Urothelium cell line (cell line): ENCODE data around the gene SV2A.

ENCODE experiments used
- DNase-seq: peaks from one replicate; pipeline ENCODE4 v3.0.0; 2011; ENCODE audit warnings: low spot score, mixed read lengths
- FAIRE-seq: peaks from 2 replicates; lab custom pipeline; 2011; peaks lifted over from hg19 to GRCh38; lab: Jason Lieb, UNC

The SV2A gene

DNA sequence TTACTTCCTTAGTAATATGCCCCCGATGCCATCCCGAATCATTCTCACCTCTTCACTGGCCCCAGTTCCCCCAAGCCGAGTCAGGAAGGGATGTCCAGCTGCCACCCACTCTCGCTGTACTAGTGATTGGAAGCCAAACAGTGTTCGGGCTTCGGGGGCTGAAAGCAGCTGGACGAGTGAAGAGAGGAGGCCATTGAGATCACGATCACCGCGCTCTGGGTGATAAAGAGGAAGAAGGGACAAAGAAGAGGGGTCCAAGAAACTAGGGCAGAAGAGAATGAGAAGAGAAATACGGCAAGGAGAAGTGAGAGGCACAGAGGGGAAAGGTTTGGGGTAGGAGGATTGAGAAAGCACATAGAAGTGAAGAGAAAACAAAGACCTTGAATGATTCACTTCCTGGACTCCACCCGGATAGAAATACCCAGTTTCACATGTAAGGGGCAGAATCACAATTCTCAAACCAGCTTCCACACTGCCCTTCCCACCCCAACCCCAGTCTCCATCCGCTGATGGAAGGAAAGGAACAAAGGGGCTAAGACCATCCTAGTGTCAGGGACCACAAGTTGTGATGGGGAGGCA, 13.7 kb upstream of the SV2A start:
- DNase-seq (no peak), FAIRE-seq (no peak)

- DNase-seq, result no peak
- no peak for FAIRE-seq
Measured at GRCh38 chr1:149929856-149930255, 12.2 kb upstream of the SV2A start.

- DNase-seq (no peak), FAIRE-seq (no peak)
Measured at GRCh38 chr1:149928401-149928724, 10.7 kb upstream of the SV2A start.

DNA sequence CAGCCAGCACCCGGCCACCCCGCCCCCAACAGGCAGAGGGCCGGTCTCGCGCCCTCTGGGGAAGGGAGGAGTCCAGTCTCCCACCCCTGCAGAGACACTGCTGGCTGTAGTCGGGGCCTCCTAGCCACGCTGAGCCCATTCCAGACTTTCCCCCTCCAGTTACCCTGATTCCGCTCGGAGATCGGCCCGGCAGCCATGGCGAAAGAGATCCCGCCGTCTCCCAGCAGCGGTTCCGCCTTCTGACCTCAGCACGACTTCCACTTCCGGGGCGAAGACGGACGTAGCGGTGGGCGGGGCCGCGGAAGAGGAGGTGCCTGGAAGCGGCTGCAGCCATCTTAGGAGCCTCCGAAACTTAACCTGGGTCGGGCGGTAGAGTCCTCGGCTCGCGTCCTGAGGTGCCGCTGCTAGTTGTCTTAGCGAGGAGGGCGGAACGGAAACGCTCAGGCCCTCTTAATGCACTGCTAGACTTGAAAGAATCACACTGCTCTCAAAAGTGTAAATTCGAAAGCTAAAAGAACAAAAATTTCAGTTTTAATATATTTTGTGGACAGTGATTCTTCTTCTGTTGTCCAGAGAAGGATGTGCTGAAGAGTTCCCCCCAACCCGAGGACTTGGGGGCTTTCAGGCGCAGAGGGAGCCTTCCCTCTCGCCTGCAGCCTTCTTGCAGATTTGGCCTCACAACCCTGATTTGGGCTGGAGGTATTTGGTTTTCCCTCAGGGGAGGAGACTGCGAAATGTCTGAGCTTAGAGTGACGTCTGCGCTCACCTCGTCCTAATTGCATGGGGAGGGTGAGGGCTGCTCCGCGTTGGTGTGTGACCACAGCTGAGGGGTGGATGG, 10.1 kb upstream of the SV2A start, which contains the start of gene SF3B4:
Gene SF3B4 (minus strand): TSS at position 241 of the 838 bp plus-strand sequence. CDS start 44 bp downstream, at position 197.
- no peak for FAIRE-seq
- peak; percentile 94 for DNase-seq

DNA sequence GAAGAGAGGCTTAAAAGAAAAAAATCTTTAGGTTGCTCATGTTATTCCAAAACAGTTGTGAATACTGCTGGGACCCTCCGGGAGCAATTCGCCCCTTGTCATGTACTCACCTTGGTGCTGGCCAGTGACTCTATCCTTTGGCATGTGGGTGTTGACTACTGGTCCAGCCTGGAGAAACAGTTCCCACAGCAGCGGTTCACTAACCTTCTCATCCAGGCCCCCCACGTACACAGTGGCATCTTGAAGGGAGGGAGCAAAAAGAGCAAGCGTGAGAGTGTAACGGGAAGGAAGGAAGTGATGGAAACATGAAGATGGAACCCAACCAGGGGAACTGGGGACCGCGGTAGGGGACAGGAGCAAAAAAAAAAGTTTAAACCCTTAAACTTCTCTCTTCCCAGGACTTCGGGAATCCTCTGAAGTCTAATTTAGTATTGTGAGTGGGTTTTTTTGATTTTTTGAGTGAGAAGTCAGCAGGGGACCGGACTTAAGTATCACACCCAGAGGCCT, 9.5 kb upstream of the SV2A start:
- FAIRE-seq, result peak; percentile 58
- no peak for DNase-seq

- no peak for DNase-seq
- FAIRE-seq, result no peak
Measured at GRCh38 chr1:149926296-149926695, 8.7 kb upstream of the SV2A start.

DNA sequence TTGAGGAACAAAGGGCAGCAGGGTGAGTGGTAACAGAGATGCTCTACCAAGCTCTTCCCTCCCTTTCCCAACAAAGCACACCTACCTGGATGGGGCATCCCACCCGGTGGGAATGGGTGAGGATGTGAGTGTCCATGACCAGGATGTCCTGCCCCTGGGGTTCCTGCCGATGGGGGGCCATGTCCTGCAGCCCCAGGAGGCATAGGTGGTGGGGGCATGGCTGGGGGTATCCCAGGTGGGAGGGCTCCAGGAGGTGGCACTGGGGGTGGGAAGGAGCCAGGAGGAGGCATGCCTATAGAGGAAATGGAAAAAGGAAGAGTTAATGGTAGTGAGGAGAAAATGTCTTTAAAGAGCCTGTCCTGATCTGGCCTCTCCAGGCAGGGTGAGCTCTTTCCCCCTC, 8.1 kb upstream of the SV2A start:
- no peak for FAIRE-seq
- DNase-seq, result no peak

GRCh38 chr1:149925345-149925744, 7.7 kb upstream of the SV2A start:
- DNase-seq (no peak), FAIRE-seq (no peak)

GRCh38 chr1:149923626-149924025, 6.0 kb upstream of the SV2A start:
- FAIRE-seq (no peak), DNase-seq (no peak)

DNA sequence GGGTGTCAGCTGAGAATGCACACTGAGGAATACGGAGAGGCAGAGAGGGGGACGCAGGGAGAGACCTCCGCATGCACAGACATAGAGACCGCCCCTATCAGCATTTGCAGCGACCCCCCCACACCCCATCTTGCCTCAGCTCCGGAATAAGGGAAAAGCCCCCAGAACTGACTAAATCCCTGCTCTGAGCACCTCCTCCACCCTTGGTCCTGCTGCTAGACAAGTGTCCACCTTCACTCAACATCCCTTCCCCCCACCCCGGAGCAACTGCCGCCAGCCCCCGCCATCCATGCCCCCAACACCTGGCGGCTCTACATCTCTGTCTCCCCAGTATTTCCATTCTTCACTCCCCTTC, 769 bp downstream of the SV2A start:
- no peak for FAIRE-seq
- no peak for DNase-seq

GRCh38 chr1:149916193-149916897, 1.3 kb downstream of the SV2A start:
- FAIRE-seq (no peak), DNase-seq (no peak)

DNA sequence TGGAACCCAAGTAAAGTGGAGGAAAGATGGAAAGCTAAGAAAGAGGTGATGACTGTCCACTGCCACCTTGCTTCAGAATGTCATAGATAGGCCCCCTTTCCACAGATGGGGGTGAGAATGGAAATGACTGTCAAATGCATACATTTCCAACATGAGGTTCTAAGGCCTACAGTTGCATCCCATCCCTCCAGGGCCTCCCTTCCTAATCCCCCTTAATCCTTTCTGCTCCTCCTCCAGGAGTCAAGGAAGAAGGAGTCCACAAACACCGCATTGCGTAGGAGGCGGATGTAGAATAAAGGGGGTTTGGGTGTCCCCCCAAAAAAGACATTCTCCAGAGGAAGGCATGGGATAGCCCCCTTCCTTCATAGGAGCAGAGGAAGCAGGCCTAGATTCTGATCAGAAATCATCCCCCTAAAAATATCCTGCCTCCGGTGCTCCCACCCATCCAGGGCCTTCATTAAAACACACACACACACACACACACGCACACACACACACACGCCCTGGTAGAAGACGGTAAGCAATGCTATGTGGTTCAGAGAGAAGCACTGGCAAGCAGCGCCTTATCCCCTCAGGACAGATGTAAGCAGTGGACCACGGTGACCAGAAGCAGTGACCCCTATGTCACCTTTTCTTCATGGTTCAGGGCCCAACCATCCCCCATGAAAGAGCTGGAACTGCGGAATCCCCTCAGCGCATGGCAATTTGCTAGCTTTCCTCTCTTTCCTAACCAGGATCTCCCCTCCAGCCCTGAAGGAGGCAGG, 2.0 kb downstream of the SV2A start:
- no peak for FAIRE-seq
- no peak for DNase-seq

DNA sequence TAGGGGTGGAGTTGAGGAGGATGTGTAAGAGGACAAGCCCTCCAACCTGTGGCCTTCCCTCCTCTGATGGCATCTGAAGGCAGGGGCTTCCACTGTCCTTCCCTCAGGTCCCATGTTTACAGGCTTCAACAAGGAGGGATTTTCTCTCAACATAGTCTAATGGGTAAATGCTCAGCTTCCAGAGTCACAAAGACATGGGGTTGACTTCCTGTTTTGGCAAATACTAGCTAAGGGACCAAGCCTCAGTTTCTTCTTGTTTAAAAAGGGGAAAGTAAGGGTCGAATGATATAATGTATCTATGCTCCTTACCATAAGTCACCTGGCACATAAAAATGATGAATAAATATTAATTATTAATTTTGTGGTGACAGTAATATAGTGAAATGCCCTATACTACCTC, 3.1 kb downstream of the SV2A start:
- DNase-seq (no peak), FAIRE-seq (no peak)

GRCh38 chr1:149906570-149907075, 11.0 kb downstream of the SV2A start:
- no peak for FAIRE-seq
- no peak for DNase-seq

- FAIRE-seq, result no peak
- DNase-seq, result no peak
Measured at GRCh38 chr1:149903836-149904491, 13.7 kb downstream of the SV2A start.

DNA sequence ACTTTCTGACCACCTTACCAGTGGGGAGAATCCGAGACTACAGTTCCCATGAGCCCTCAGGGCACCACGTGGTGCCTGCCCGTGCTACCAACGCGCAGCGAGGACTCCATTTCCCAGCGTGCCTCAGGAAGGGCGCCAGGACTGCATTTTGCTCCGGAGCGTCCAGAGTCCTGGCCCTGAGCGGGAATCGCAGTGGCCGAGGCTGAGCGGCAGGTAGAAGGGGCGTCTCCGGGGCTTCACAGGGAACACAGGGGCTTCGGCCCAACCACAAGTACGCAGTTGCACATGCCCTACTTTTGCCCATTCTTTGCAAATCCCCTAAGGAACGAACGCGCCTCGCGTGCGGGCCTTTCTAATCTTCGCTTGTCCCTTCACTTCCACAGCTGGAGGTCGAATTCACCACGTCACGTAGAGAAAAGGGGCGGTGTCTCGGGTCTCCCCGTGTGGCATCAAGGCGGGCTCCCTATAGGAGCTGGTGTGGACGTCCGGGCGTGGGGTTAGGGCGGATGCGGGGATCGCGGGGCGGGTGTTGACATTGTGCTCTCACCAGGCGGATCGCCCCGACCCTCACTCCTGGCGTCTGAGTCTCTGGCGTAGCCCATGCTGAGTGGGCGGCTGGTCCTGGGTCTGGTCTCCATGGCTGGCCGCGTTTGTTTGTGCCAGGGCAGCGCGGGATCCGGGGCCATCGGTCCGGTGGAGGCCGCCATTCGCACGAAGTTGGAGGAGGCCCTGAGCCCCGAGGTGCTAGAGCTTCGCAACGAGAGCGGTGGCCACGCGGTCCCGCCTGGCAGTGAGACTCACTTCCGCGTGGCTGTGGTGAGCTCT, 18.0 kb downstream of the SV2A start, which contains the start of gene BOLA1:
Gene BOLA1 (plus strand): TSS at position 109 of the 825 bp plus-strand sequence. CDS start 492 bp downstream, at position 601.
- FAIRE-seq, result peak; percentile 92
- DNase-seq, result peak; percentile 95

DNA sequence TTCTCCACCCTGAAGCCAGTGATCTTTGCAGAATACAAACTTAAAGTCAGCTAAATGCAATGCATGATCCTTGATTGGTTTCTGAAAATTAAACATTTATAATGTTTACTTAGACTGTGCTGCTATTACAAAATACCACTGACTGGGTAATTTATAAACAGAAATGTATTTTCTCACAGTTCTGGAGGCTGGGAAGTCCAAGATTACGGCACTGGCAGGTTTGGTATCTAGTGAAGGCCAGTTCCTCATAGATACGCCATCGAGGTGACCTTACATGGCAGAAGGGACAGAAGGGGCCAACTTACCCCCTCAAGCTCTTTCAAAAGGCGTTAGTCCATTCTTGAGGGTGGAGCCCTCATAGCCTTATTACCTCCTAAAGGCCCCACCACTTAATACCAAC, 21.1 kb downstream of the SV2A start:
- DNase-seq (no peak), FAIRE-seq (no peak)

GRCh38 chr1:149888999-149889289, 28.7 kb downstream of the SV2A start:
- FAIRE-seq, result no peak

DNA sequence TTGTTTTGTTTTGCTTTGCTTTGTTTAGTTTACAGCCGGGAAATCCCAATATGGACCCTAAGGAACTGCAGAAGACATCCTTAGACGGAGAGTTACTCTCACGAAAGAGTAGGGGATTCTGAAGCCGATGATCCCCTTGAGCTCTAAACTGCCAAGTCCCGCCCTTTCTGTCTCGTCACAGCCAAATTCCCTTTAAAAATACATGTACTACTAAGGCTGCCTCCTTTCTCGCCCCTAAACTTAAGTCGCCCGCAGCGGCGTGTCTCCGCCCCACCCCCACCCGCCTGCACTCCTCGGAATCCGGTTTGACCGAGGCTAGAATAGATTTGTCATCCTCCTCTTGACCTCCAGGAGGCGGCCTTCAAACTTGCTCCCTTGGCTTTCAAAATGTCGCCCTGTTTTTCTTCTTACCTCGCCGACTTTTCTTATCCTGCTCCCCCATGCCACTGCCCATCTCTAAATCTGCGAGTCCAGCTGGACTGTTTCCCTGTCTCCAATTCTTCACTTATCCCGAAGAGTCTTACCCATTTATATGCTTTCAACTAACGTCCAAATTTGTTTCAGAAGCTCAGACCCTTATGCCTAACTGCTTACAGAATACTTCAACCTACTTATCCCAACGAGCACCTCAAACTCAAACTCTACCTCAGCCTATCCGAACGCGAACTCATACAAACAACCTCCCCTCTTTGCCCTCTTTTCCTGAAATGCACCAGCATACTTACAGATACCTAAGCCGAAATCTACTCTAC, 29.2 kb downstream of the SV2A start:
- peak; percentile 76 for DNase-seq
- FAIRE-seq, result no peak

More at GRCh38 chr1:149888999-149889289, 28.7 kb downstream of the SV2A start:
- no peak for DNase-seq
